Suprapubic skin (tissue), 3 donors: ENCODE results near the gene ITGA2B.
A peak's percentile ranks its signal among the peaks of the same experiment; 100 is the strongest.

Source experiments
- POLR2A ChIP-seq, 2 donors: fragments of 450-650 bp; IDR thresholded peaks; one replicate each; pipeline ENCODE4 v1.6.1; 2017; ENCODE audit warnings: antibody characterized with exemption in 2 of 2, mild to moderate bottlenecking in 2 of 2, moderate library complexity in 2 of 2
- TF ChIP-seq, protein P1 (sequence below), 2 donors: fragments of 200-600 bp in 1 of 2; fragments of 450-650 bp in 1 of 2; sonication (generic) in 1 of 2; IDR thresholded peaks; one replicate each; pipeline ENCODE4 v1.5.1; 2016 to 2019; ENCODE audit warnings: antibody characterized with exemption in 2 of 2, mild to moderate bottlenecking in 1 of 2, moderate library complexity in 1 of 2

DNA sequence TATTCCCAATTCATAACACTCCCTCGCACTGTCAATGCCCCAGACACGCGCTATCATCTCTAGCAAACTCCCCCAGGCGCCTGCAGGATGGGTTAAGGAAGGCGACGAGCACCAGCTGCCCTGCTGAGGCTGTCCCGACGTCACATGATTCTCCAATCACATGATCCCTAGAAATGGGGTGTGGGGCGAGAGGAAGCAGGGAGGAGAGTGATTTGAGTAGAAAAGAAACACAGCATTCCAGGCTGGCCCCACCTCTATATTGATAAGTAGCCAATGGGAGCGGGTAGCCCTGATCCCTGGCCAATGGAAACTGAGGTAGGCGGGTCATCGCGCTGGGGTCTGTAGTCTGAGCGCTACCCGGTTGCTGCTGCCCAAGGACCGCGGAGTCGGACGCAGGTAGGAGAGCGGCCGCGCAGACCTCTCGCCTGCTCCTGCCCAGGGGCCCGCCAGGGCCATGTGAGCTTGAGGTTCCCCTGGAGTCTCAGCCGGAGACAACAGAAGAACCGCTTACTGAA lies 44.5 kb downstream of the ITGA2B start, which contains the start of gene GRN:
- peak in 1 of 2 donors; percentile 65 for TF ChIP-seq POLR2A (IDR thresholded peaks at IDR 0.05)
- TF ChIP-seq, protein P1, sequence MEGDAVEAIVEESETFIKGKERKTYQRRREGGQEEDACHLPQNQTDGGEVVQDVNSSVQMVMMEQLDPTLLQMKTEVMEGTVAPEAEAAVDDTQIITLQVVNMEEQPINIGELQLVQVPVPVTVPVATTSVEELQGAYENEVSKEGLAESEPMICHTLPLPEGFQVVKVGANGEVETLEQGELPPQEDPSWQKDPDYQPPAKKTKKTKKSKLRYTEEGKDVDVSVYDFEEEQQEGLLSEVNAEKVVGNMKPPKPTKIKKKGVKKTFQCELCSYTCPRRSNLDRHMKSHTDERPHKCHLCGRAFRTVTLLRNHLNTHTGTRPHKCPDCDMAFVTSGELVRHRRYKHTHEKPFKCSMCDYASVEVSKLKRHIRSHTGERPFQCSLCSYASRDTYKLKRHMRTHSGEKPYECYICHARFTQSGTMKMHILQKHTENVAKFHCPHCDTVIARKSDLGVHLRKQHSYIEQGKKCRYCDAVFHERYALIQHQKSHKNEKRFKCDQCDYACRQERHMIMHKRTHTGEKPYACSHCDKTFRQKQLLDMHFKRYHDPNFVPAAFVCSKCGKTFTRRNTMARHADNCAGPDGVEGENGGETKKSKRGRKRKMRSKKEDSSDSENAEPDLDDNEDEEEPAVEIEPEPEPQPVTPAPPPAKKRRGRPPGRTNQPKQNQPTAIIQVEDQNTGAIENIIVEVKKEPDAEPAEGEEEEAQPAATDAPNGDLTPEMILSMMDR (IDR thresholded peaks at IDR 0.05): no peak
